ENCODE results near the gene DOCK3. TPM values are rescaled to one million over a fixed set of nuclear protein-coding genes. Genes with fewer than 3 reads are reported as not detected.

Gene DOCK3
- total RNA-seq, 2 experiments from 2014 or later: 0.93 to 1.1 TPM

GRCh38 chr3:51221959-51222358, 547.2 kb downstream of the DOCK3 start:
- Histone ChIP-seq H3K36me3 (ENCODE audit: insufficient read depth, low read length) (no peaks in the 10 kb centered on the region), H3K27ac (ENCODE audit: low read depth in 1 of 2, low read length in 2 of 2) (no peak overlapping the region), H3K9me3 (ENCODE audit: control insufficient read depth in 1 of 2, insufficient read depth in 1 of 2, low read length in 2 of 2) (no peaks in the 10 kb centered on the region), H3K4me3 (ENCODE audit: low read length) (no peak overlapping the region), H3K27me3 (ENCODE audit: control insufficient read depth in 1 of 2, insufficient read depth in 2 of 2, low read length in 2 of 2) (no peaks in the 10 kb centered on the region), H3K4me1 (ENCODE audit: insufficient read depth, low read length) (no peaks in the 10 kb centered on the region)
- no peaks in the 10 kb centered on the region for H3K9me3 Mint-ChIP-seq
- DNase-seq: no peak
- H3K4me3 Mint-ChIP-seq: no peak overlapping the region
- H3K27ac Mint-ChIP-seq: no peak overlapping the region
- no peak for TF ChIP-seq CTCF (IDR thresholded peaks at IDR 0.05)
- intact Hi-C loops (cut with DNase I, micrococcal nuclease): no loop called here
- H3K4me1 Mint-ChIP-seq (ENCODE audit: low read depth): no peaks in the 10 kb centered on the region
- no peaks in the 10 kb centered on the region for H3K27me3 Mint-ChIP-seq
- POLR2A ChIA-PET: no interaction called here
- H3K36me3 Mint-ChIP-seq (ENCODE audit: low read depth): no peaks in the 10 kb centered on the region
- CTCF ChIA-PET: no interaction called here
- no peak for ATAC-seq (ENCODE audit: poor library complexity)

GRCh38 chr3:51224283-51224682, 549.6 kb downstream of the DOCK3 start:
- no peak overlapping the region for H3K4me3 ChIP-seq (ENCODE audit: low read length)
- no peaks in the 10 kb centered on the region for H3K27me3 Mint-ChIP-seq
- no peaks in the 10 kb centered on the region for H3K4me1 Mint-ChIP-seq (ENCODE audit: low read depth)
- ATAC-seq (ENCODE audit: poor library complexity): no peak
- no peak for DNase-seq
- no peak overlapping the region for H3K27ac ChIP-seq (ENCODE audit: low read depth in 1 of 2, low read length in 2 of 2)
- no peak for TF ChIP-seq CTCF (IDR thresholded peaks at IDR 0.05)
- H3K27me3 ChIP-seq (ENCODE audit: control insufficient read depth in 1 of 2, insufficient read depth in 2 of 2, low read length in 2 of 2): no peaks in the 10 kb centered on the region
- H3K27ac Mint-ChIP-seq: no peak overlapping the region
- intact Hi-C loops (cut with DNase I, micrococcal nuclease): no loop called here
- POLR2A ChIA-PET: no interaction called here
- CTCF ChIA-PET: interaction anchor here (0.5 kb wide), 1 partner anchor 465 kb away, joined by 4 read pairs; no protein-coding TSS in a partner anchor
- no peaks in the 10 kb centered on the region for H3K36me3 Mint-ChIP-seq (ENCODE audit: low read depth)
- no peaks in the 10 kb centered on the region for H3K36me3 ChIP-seq (ENCODE audit: insufficient read depth, low read length)
- H3K4me1 ChIP-seq (ENCODE audit: insufficient read depth, low read length): no peaks in the 10 kb centered on the region
- H3K4me3 Mint-ChIP-seq: no peak overlapping the region
- H3K9me3 ChIP-seq (ENCODE audit: control insufficient read depth in 1 of 2, insufficient read depth in 1 of 2, low read length in 2 of 2): no peaks in the 10 kb centered on the region
- no peaks in the 10 kb centered on the region for H3K9me3 Mint-ChIP-seq

- CTCF ChIA-PET: interaction anchor here (0.5 to 0.6 kb wide), 2 partner anchors 12 to 465 kb away, joined by 3 to 4 read pairs; no protein-coding TSS in a partner anchor
- POLR2A ChIA-PET: no interaction called here
- no peaks in the 10 kb centered on the region for H3K27me3 ChIP-seq (ENCODE audit: control insufficient read depth in 1 of 2, insufficient read depth in 2 of 2, low read length in 2 of 2)
- no peaks in the 10 kb centered on the region for H3K36me3 Mint-ChIP-seq (ENCODE audit: low read depth)
- no peaks in the 10 kb centered on the region for H3K4me1 ChIP-seq (ENCODE audit: insufficient read depth, low read length)
- DNase-seq: no peak
- H3K9me3 Mint-ChIP-seq: no peaks in the 10 kb centered on the region
- no peak overlapping the region for H3K4me3 Mint-ChIP-seq
- no peaks in the 10 kb centered on the region for H3K27me3 Mint-ChIP-seq
- intact Hi-C loops (cut with DNase I, micrococcal nuclease): no loop called here
- H3K36me3 ChIP-seq (ENCODE audit: insufficient read depth, low read length): no peaks in the 10 kb centered on the region
- no peaks in the 10 kb centered on the region for H3K9me3 ChIP-seq (ENCODE audit: control insufficient read depth in 1 of 2, insufficient read depth in 1 of 2, low read length in 2 of 2)
- H3K4me1 Mint-ChIP-seq (ENCODE audit: low read depth): no peaks in the 10 kb centered on the region
- ATAC-seq (ENCODE audit: poor library complexity): no peak
- no peak overlapping the region for H3K4me3 ChIP-seq (ENCODE audit: low read length)
- no peak overlapping the region for H3K27ac Mint-ChIP-seq
- no peak overlapping the region for H3K27ac ChIP-seq (ENCODE audit: low read depth in 1 of 2, low read length in 2 of 2)
- TF ChIP-seq CTCF (IDR thresholded peaks at IDR 0.05): no peak
Measured at GRCh38 chr3:51224843-51225242, 550.1 kb downstream of the DOCK3 start.
